NT2/D1 (cell line): Measurements from ENCODE around the gene CACNA1E.
A peak's percentile ranks its signal among the peaks of the same experiment; 100 is the strongest.

Experiments used
- DNase-seq: peaks from one replicate; pipeline ENCODE4 v3.0.0-alpha.2; 2011; ENCODE audit warnings: low read depth, low spot score
- H3K27me3 ChIP-seq: 2 replicates; pipeline ENCODE4 v1.6.0; 2011; ENCODE audit warnings: mild to moderate bottlenecking; ENCODE audit not compliant: insufficient read length, insufficient read depth
- H3K36me3 ChIP-seq: 2 replicates; pipeline ENCODE4 v1.6.1; 2011; ENCODE audit warnings: mild to moderate bottlenecking, low read length, mixed read lengths; ENCODE audit not compliant: insufficient read depth, insufficient read length
- H3K4me1 ChIP-seq: 2 replicates; pipeline ENCODE4 v1.5.1; 2011; ENCODE audit not compliant: insufficient read depth, insufficient read length
- H3K4me3 ChIP-seq: 2 replicates; pipeline ENCODE4 v1.5.1; 2011; ENCODE audit warnings: low read depth; ENCODE audit not compliant: insufficient read length
- H3K9ac ChIP-seq: 2 replicates; pipeline ENCODE4 v1.6.0; 2011; ENCODE audit warnings: low read depth; ENCODE audit not compliant: insufficient read length
- H3K9me3 ChIP-seq: 2 replicates; pipeline ENCODE4 v1.5.1; 2011; ENCODE audit warnings: mild to moderate bottlenecking, low read length; ENCODE audit not compliant: insufficient read depth
- SUZ12 ChIP-seq: IDR thresholded peaks from 2 replicates; pipeline ENCODE4 v1.6.1; 2011; ENCODE audit not compliant: insufficient read length, insufficient read depth; ENCODE audit errors: extremely low read depth
- YY1 ChIP-seq: IDR thresholded peaks from 2 replicates; pipeline ENCODE4 v1.6.1; 2011; ENCODE audit not compliant: insufficient read length, insufficient read depth
- ZNF274 ChIP-seq: IDR thresholded peaks from 2 replicates; pipeline ENCODE4 v1.6.1; 2011; ENCODE audit warnings: mild to moderate bottlenecking, low read depth, low read length

CACNA1E gene

DNA sequence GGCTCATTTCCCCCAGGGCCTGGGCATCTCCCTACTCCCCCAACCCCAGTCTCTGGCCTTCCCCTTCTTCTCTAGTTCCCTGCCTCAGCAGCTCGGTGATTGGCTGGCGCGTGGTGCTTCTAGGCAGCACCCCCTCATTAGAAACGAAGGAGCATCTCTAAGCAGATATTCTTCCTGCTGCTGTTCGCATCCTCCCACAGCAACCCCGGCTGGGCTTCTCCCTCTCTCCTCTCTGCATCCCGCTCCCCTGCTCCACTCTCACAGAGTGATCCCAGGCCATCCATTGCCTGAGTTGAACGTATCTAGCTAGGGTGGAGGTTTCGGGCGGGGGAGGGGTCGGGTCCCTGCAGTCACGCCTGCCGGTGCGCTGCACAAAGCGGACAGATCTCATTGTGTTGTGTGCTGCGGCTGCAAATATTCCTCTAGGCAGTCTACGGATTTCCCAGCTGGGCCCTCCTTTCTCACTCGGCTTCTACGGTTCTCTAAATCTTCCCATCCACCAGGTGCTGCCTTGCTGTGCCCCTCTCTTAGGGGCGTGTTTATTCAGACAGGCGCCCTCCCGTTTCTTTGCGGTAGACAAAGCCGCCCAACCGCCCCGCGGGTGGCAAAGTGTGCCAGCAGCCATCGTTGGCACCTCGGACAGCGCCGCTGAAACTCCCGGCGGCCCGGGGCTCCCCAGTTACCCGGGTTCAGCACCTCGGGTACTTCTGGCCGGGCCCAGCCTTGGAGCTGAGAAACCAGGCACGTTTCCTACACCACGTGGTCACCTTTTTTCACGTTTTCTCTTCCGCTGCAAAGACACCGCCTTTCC, 2.2 kb downstream of the CACNA1E start:
- Histone ChIP-seq H3K4me3 (peak overlapping the region; percentile 27), H3K27me3 (peaks cover 85% of the 10 kb centered on the region), H3K36me3 (no peaks in the 10 kb centered on the region), H3K4me1 (peaks cover 4% of the 10 kb centered on the region), H3K9me3 (no peaks in the 10 kb centered on the region), H3K9ac (peak overlapping the region; percentile 46)
- no peak for DNase-seq
- no peak for TF ChIP-seq ZNF274

DNA sequence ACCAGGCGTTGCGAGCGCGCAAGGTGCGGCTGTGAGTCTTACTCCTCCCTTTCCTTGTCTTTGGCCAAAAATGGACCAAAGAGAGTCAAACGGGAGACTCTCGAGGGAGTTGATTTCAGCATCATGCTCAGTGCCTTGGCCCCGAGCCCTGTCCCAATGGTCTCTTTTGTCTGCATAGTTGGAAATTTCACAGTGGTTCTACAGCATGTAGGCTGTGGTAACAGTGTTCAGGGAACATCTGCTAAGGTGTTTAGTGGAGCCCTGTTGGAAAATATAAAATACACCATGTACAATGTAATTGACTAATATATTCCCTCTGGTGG, 2.7 kb downstream of the CACNA1E start:
- TF ChIP-seq SUZ12 (no peak), YY1 (no peak), ZNF274 (no peak)
- H3K4me3 ChIP-seq: peak overlapping the region; percentile 27
- no peaks in the 10 kb centered on the region for H3K36me3 ChIP-seq
- DNase-seq: no peak
- peaks cover 79% of the 10 kb centered on the region for H3K27me3 ChIP-seq
- H3K4me1 ChIP-seq: peaks cover 4% of the 10 kb centered on the region
- H3K9ac ChIP-seq: peak overlapping the region; percentile 46
- no peaks in the 10 kb centered on the region for H3K9me3 ChIP-seq

DNA sequence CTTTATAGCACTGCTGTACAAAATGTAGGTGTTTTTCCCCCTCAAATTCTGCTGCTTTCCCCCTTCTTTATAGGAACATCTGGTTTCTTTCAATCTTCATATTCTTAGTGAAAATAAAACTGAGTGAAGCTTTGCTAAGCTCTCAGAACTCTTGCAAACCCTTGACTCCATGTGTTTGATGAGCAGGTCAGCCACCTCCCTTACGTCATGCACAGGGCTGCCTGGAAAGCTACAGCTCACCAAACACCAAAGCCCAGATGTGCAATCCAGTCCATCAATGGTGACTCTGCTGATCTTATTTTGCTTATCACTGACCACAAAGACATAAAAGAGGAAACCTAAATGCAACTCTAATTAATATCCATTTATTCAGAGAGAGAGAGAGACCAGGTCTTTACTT, 5.5 kb downstream of the CACNA1E start:
- no peak for TF ChIP-seq SUZ12
- TF ChIP-seq ZNF274: no peak
- TF ChIP-seq YY1: no peak
- Histone ChIP-seq H3K36me3 (no peaks in the 10 kb centered on the region), H3K9me3 (no peaks in the 10 kb centered on the region), H3K4me3 (no peak overlapping the region), H3K4me1 (peaks cover 1% of the 10 kb centered on the region), H3K9ac (no peak overlapping the region), H3K27me3 (peaks cover 51% of the 10 kb centered on the region)
- DNase-seq: no peak

GRCh38 chr1:181490276-181490675, 7.0 kb downstream of the CACNA1E start:
- Histone ChIP-seq H3K4me3 (no peak overlapping the region), H3K27me3 (peaks cover 37% of the 10 kb centered on the region), H3K9ac (no peak overlapping the region), H3K9me3 (no peaks in the 10 kb centered on the region), H3K4me1 (no peaks in the 10 kb centered on the region), H3K36me3 (no peaks in the 10 kb centered on the region)
- DNase-seq: no peak
- no peak for TF ChIP-seq ZNF274
- TF ChIP-seq SUZ12: no peak
- no peak for TF ChIP-seq YY1

DNA sequence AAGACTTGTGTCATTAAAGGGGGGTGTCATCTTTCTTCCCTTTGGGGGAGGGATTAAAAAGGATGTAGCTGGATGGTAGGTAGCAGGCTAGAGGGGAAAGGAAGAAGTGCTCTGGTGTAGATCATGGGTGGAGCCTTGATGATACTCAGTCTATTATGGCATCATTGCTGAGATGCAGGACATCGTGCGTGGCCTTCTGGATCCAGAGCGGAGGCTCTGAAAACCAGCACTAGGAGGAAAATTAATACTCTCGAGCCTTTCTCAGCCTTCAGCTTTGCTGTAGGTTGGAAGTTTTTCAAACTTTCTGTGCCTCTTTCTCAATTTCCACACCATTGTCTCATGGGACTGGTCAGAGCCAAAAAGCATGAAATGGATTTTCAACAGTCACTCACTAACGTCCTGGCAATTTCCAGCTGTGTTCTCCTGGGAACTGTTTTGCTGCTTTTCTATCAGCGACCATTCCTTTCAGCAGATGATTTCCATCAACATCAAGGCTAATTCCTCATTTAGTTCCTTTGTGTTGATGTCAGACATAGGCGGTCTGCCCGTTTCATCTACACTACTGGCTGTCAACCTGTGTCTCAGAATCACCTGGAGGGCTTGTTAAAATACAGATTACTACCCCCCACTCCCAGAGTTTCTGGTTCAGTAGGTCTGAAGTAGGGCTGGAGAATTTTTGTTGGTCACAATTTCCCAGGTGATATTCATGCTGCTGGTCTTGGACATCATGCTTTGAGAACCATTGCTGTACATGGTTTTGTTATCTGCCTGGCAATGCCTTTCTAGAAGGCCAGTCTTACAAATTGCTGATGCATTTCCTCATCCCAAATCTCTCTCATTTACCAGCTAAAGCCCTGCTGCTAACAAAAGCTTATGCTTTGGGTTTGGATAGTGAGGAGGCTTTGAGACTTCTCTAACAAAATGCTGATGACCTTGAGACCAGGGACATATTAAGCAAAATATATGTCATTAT, 7.7 kb downstream of the CACNA1E start:
- Histone ChIP-seq H3K4me3 (no peak overlapping the region), H3K9me3 (no peaks in the 10 kb centered on the region), H3K9ac (no peak overlapping the region), H3K4me1 (no peaks in the 10 kb centered on the region), H3K36me3 (no peaks in the 10 kb centered on the region), H3K27me3 (peaks cover 30% of the 10 kb centered on the region)
- no peak for DNase-seq
- TF ChIP-seq SUZ12: no peak
- no peak for TF ChIP-seq YY1
- no peak for TF ChIP-seq ZNF274

GRCh38 chr1:181493166-181493565, 9.8 kb downstream of the CACNA1E start:
- H3K27me3 ChIP-seq: peaks cover 8% of the 10 kb centered on the region
- no peak overlapping the region for H3K4me3 ChIP-seq
- H3K4me1 ChIP-seq: no peaks in the 10 kb centered on the region
- TF ChIP-seq SUZ12 (no peak), YY1 (no peak), ZNF274 (no peak)
- DNase-seq: no peak
- H3K9me3 ChIP-seq: no peaks in the 10 kb centered on the region
- H3K9ac ChIP-seq: no peak overlapping the region
- H3K36me3 ChIP-seq: no peaks in the 10 kb centered on the region

GRCh38 chr1:181493885-181494284, 10.6 kb downstream of the CACNA1E start:
- Histone ChIP-seq H3K9me3 (no peaks in the 10 kb centered on the region), H3K4me1 (no peaks in the 10 kb centered on the region), H3K4me3 (no peak overlapping the region), H3K36me3 (no peaks in the 10 kb centered on the region), H3K27me3 (peaks cover 2% of the 10 kb centered on the region), H3K9ac (no peak overlapping the region)
- TF ChIP-seq SUZ12 (no peak), YY1 (no peak), ZNF274 (no peak)
- no peak for DNase-seq
